HFFc6 (cell line): ENCODE results near the gene FAM13C. TPM values are rescaled to one million over a fixed set of nuclear protein-coding genes. Genes with fewer than 3 reads are reported as not detected.

ENCODE experiments used
- DNase-seq: peaks from one replicate; pipeline ENCODE4 v3.0.0-alpha.2; 2018
- H3K27ac Mint-ChIP-seq: 2 replicates; pipeline ENCODE4 v1.8.0; 2020; ENCODE audit warnings: mild to moderate bottlenecking, mixed read lengths
- H3K27me3 Mint-ChIP-seq: 2 replicates; pipeline ENCODE4 v1.8.0; 2021; ENCODE audit warnings: mild to moderate bottlenecking, moderate library complexity, mixed read lengths; ENCODE audit not compliant: insufficient read depth
- H3K36me3 Mint-ChIP-seq: 2 replicates; pipeline ENCODE4 v1.8.0; 2021; ENCODE audit warnings: low read depth, mixed read lengths
- H3K4me1 Mint-ChIP-seq: 2 replicates; pipeline ENCODE4 v1.8.0; 2020; ENCODE audit warnings: low read depth, mixed read lengths
- H3K4me3 Mint-ChIP-seq: 2 replicates; pipeline ENCODE4 v1.8.0; 2020; ENCODE audit warnings: mild to moderate bottlenecking, moderate library complexity, mixed read lengths
- H3K9me3 Mint-ChIP-seq: 2 replicates; pipeline ENCODE4 v1.8.0; 2020; ENCODE audit warnings: mild to moderate bottlenecking, mixed read lengths
- CTCF ChIP-seq: fragments of 200-600 bp; sonication (generic); IDR thresholded peaks from 2 replicates; pipeline ENCODE4 v1.5.0; 2021; ENCODE audit warnings: antibody characterized with exemption, mild to moderate bottlenecking
- total RNA-seq, 6 experiments: library from RNA; stranded (reverse); fragmentation: NEBNext Ultra II Directional; extraction: Animal tissue kit (Norgen Biotek cat#: 25700); gene quantifications; 2 replicates in 1 of 6; 3 replicates in 5 of 6; pipeline ENCODE4 v1.2.3, GENCODE V29; 2021

The FAM13C gene
- total RNA-seq, 6 experiments from 2014 or later, result not detected

GRCh38 chr10:59383908-59384307, 21.6 kb upstream of the FAM13C start:
- no peaks in the 10 kb centered on the region for H3K36me3 Mint-ChIP-seq
- DNase-seq, result no peak
- no peak overlapping the region for H3K27ac Mint-ChIP-seq
- H3K4me1 Mint-ChIP-seq, result no peaks in the 10 kb centered on the region
- no peaks in the 10 kb centered on the region; the same call in none of the 2 replicates for H3K27me3 Mint-ChIP-seq
- peaks cover 16% of the 10 kb centered on the region for H3K9me3 Mint-ChIP-seq
- no peak for TF ChIP-seq CTCF
- H3K4me3 Mint-ChIP-seq, result no peak overlapping the region

GRCh38 chr10:59383436-59383835, 21.1 kb upstream of the FAM13C start:
- no peaks in the 10 kb centered on the region for H3K36me3 Mint-ChIP-seq
- no peak overlapping the region for H3K4me3 Mint-ChIP-seq
- H3K4me1 Mint-ChIP-seq, result no peaks in the 10 kb centered on the region
- H3K27ac Mint-ChIP-seq, result no peak overlapping the region
- peaks cover 20% of the 10 kb centered on the region for H3K9me3 Mint-ChIP-seq
- no peaks in the 10 kb centered on the region; the same call in none of the 2 replicates for H3K27me3 Mint-ChIP-seq
- DNase-seq, result no peak
- TF ChIP-seq CTCF, result no peak

GRCh38 chr10:59382831-59383295, 20.5 kb upstream of the FAM13C start:
- no peak for DNase-seq

GRCh38 chr10:59381687-59382086, 19.3 kb upstream of the FAM13C start:
- DNase-seq, result no peak
- no peak for TF ChIP-seq CTCF
- H3K27me3 Mint-ChIP-seq, result no peaks in the 10 kb centered on the region; the same call in 1 of the 2 replicates
- peaks cover 17% of the 10 kb centered on the region for H3K9me3 Mint-ChIP-seq
- H3K36me3 Mint-ChIP-seq, result no peaks in the 10 kb centered on the region
- H3K4me3 Mint-ChIP-seq, result no peak overlapping the region
- no peaks in the 10 kb centered on the region for H3K4me1 Mint-ChIP-seq
- H3K27ac Mint-ChIP-seq, result no peak overlapping the region

More at GRCh38 chr10:59382831-59383295, 20.5 kb upstream of the FAM13C start:
- no peak overlapping the region for H3K4me3 Mint-ChIP-seq
- no peak overlapping the region for H3K27ac Mint-ChIP-seq
- peaks cover 17% of the 10 kb centered on the region for H3K9me3 Mint-ChIP-seq
- TF ChIP-seq CTCF, result no peak
- H3K27me3 Mint-ChIP-seq, result no peaks in the 10 kb centered on the region; the same call in none of the 2 replicates
- no peaks in the 10 kb centered on the region for H3K4me1 Mint-ChIP-seq
- no peaks in the 10 kb centered on the region for H3K36me3 Mint-ChIP-seq

DNA sequence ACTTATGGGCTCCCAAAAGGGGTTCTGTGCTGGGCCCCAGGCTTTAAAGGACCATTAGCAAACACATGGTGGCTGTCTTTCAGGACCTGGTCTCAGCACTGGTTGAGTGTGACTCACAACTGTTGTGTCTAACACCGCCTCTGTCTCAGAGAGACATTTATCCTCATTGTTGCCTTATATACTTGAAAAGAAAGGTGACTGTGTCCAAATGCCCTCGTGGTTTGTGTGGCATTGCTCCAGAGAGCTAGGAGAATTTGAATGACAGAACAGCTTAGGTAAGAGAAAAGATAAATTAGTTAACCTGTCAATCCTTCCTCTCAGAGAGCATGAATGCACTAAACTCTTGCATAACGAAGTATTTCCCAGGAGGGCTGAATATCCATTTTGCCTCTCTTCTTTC, 14.5 kb upstream of the FAM13C start:
- H3K4me3 Mint-ChIP-seq, result no peak overlapping the region

More for the DNA sequence above, 14.5 kb upstream of the FAM13C start:
- H3K27me3 Mint-ChIP-seq, result peaks cover 2% of the 10 kb centered on the region; the same call in 1 of the 2 replicates
- H3K4me1 Mint-ChIP-seq, result no peaks in the 10 kb centered on the region
- no peak for DNase-seq
- peaks cover 15% of the 10 kb centered on the region; the same call in 1 of the 2 replicates for H3K9me3 Mint-ChIP-seq
- TF ChIP-seq CTCF, result no peak
- H3K27ac Mint-ChIP-seq, result no peak overlapping the region
- no peaks in the 10 kb centered on the region for H3K36me3 Mint-ChIP-seq
